Embryonic facial prominence (tissue), 1 donor: Measurements from ENCODE around the gene ZSWIM8.

Experiments
- DNase-seq: peaks from one replicate; pipeline ENCODE4 v3.0.0-alpha.2; 2016; ENCODE audit errors: extremely low spot score

ZSWIM8 gene

DNA sequence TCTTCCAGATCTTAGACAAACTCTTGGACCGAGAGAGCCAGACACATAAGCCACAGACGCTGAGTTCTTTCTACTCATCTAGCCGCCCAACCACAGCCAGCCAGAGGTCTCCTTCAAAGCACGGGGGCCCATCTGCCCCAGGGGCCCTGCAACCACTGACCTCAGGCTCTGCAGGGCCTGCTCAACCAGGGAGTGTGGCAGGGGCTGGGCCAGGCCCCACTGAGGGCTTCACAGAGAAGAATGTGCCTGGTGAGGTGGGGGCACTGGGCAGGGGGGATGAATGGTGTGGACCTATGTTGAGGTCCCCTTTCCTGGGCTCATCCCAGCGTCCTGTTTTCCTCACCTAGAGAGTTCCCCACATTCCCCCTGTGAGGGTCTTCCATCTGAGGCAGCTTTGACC, 11.4 kb downstream of the ZSWIM8 start:
- no peak for DNase-seq

DNA sequence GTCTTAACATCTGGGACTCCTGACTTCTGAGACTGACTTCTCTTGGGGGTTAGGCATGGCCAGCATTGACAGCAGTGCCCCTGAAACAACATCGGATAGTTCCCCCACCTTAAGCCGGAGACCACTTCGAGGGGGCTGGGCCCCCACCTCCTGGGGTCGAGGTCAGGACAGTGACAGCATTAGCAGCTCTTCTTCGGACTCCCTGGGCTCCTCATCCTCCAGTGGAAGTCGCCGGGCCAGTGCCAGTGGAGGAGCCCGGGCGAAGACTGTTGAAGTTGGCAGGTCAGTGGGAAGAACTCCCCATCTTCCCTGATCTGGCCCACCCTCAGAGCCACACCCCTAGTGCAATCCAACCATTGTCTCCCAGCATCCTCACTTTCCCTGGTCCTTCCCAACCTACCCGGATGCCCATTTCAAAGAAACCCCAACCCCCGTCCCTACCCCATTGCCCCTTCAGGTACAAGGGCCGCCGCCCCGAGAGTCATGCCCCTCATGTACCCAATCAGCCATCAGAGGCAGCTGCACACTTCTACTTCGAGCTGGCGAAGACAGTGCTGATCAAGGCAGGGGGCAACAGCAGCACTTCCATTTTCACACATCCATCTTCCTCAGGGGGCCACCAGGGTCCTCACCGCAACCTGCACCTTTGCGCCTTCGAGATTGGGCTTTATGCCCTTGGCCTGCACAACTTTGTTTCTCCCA, 12.1 kb downstream of the ZSWIM8 start:
- no peak for DNase-seq

DNA sequence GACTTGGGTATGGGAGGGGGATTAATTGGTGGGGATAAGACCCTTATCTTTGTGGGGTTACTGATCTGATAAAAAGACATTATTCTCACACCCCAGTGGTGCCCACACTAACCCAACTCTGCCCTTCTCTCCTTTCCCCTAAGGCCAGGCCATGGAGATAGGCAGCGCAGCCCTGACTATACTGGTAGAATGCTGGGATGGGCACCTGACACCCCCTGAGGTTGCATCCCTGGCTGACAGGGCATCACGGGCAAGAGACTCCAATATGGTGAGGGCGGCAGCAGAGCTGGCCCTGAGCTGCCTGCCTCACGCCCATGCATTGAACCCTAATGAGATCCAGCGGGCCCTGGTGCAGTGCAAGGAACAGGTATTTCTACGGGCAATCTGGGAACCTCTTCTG, 12.7 kb downstream of the ZSWIM8 start:
- no peak for DNase-seq

DNA sequence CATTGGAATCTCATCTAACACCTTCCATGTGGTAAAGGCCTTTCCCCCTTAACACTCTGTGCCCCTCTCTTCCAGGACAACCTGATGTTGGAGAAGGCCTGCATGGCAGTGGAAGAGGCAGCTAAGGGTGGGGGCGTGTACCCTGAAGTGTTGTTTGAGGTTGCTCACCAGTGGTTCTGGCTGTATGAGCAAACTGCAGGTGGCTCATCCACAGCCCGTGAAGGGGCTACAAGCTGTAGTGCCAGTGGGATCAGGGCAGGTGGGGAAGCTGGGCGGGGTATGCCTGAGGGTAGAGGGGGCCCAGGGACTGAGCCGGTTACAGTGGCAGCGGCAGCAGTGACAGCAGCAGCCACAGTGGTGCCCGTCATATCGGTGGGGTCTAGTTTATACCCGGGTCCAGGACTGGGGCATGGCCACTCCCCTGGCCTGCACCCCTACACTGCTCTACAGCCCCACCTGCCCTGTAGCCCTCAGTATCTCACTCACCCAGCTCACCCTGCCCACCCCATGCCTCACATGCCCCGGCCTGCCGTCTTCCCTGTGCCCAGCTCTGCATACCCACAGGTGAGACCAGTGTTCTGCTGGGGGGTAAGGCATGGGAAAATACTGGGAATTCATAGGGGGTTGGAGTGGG, 13.6 kb downstream of the ZSWIM8 start:
- DNase-seq: no peak

DNA sequence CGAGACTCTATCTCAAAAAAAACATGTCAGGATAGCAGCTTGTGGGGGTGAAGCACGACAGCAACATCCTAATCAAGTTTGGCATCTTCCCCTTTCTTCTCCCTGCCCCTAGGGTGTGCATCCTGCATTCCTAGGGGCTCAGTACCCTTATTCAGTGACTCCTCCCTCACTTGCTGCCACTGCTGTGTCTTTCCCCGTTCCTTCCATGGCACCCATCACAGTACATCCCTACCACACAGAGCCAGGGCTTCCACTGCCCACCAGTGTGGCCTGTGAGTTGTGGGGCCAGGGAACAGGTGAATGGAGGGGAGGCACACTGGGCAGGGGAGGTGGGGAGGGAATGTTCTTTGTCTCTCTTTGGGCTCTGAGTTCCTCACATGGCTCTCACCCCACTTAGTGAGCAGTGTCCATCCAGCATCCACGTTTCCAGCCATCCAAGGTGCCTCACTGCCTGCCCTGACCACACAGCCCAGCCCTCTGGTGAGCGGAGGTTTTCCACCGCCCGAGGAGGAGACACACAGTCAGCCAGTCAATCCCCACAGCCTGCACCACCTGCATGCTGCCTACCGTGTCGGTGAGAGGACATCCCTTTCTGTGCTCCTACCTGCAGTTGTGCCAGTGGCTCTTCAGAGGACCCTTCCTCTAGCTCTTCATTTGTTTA, 14.6 kb downstream of the ZSWIM8 start:
- DNase-seq: no peak

DNA sequence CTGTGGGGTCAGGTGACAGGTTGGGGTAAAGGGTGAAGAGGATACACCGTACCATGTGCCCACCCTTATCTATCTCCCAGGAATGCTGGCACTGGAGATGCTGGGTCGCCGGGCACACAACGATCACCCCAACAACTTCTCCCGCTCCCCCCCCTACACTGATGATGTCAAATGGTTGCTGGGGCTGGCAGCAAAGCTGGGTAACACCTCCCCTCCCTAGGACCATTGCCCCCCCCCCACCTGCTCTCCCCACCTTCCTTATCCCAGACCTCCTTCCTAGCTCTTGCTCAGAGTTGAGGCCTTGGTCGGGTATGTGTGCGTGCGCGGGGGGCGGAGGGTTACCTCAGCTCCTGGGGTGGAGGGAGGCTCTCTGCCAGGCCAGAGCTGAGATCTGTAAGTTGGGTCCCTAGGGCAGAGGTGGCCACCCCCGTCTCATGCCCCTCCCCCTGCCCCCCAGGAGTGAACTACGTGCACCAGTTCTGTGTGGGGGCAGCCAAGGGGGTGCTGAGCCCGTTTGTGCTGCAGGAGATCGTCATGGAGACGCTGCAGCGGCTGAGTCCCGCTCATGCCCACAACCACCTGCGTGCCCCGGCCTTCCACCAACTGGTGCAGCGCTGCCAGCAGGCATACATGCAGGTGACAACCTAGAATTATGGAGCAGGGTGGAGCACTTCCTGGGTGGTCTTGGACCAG, 15.3 kb downstream of the ZSWIM8 start:
- no peak for DNase-seq

DNA sequence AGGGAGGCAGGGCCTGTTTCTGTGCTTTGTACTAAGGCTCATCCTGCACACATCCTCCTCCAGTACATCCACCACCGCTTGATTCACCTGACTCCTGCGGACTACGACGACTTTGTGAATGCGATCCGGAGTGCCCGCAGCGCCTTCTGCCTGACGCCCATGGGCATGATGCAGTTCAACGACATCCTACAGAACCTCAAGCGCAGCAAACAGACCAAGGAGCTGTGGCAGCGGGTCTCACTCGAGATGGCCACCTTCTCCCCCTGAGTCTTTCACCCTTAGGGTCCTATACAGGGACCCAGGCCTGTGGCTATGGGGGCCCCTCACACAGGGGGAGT, 15.8 kb downstream of the ZSWIM8 start:
- DNase-seq: no peak

DNA sequence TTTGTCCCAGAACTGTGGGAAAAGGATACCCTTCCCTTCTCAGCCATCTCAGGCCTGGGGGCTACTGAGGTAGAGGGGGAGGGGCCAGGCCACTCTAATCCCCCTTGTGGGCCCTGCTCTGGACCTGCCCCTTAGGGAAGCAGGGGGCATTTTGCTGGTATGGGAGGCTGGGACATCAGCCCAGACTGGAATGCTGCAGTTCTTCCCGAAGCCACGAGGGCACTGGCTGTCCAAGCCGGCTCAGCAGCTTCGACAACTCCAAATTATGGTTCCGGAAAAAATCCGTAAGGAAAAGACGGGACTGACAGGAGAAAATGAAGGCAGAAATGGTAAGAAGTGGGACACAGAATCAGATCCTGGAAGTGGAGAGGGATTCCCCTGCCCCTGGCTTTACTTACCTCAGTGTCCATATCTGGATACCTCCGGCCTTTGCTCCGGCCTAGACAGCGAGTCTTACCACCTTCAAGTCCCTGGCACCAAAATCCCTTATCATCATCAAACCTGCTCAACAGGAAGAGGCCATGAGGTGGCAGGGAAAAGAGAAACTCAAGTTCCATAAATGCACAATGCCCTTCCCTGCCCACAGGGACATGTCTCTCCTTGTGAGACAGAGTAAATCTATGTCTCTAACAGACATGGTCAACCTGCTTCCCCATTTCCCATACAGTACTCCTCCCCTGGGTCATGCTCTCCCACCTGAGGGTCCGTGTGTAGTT, 17.0 kb downstream of the ZSWIM8 start:
- DNase-seq: no peak

DNA sequence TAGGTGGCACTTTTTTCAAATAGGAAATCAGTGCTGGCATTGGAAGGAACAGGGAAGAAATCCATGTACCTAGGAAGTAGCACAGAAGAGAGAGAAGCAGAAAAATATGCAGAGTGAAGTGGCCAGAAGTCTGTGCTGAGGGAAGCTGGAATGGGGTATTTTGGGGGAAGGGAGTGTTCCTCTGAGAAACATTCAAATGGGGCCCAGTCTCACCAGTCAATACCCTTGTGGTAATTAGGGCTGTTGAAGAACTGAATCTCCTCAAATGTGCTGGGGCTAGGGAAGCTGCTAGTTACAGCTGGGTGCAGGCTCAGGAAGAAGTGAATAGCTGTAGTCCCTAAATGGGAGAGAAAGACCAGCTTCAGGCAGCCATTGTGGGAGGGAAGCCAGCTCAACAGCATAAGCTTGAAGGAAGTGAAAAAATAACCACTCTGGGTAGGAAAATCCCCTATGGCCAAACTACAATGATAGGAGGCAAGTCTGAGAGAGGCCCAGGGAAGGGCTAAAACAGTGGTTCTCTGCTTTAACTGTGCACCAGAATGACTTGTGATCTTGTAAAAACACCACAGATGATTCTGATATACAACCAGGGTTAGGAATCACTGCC, 18.4 kb downstream of the ZSWIM8 start:
- DNase-seq: no peak

DNA sequence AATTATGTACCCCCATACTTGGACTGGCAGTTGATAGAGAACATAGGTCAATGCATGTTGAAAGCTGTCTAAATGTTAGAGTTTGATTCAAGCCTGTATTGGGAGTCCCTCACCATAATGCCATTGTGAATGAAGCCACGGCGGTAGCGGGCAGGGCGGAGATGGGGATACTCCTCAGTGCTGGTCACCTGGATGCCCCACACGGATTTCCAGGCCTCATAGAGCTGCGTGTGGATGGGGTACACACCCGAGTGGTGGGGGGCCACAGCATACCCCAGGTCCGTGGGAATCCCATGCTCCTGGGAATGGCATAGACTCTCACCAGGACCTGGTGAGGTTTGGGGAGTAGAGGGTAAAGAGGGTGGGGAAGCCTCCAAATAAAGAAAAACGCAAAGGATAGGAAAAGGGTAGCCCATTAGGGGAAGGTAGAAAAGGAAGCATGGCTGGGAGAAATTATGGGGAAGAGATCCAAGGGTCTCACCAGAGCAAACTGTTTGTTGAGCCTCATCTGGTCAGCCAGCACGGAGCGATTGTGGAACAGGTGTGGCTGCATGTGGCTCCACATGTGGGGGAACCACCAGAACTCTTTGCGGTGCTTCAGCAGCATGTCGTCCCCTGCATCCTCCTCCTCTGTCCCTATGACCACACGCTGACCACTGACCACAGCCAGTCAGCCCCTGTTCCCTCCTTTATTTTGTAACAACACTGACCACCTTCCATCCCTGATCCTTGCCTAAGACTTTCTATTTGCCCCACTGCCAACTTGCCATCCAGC, 21.0 kb downstream of the ZSWIM8 start:
- no peak for DNase-seq

DNA sequence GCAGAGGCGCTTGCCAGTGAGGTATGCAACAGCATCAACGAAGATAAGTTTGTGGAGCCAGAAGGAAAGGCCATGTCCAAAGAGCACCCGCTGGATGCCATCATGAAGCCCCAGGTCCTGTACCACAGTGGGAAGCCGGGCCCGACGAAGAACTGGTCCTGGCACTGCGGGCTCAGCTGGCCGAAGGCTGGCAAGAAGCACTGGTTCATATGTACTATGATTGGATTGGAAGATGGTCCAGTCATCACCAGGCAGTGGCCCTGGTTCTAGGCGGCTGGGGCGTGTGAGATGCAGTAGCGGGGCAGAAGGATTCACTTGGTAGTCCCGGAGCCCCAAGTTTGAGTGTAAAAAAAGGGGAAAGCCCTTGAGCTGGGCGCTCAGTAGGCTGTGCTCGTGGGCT, 22.1 kb downstream of the ZSWIM8 start:
- DNase-seq: no peak

DNA sequence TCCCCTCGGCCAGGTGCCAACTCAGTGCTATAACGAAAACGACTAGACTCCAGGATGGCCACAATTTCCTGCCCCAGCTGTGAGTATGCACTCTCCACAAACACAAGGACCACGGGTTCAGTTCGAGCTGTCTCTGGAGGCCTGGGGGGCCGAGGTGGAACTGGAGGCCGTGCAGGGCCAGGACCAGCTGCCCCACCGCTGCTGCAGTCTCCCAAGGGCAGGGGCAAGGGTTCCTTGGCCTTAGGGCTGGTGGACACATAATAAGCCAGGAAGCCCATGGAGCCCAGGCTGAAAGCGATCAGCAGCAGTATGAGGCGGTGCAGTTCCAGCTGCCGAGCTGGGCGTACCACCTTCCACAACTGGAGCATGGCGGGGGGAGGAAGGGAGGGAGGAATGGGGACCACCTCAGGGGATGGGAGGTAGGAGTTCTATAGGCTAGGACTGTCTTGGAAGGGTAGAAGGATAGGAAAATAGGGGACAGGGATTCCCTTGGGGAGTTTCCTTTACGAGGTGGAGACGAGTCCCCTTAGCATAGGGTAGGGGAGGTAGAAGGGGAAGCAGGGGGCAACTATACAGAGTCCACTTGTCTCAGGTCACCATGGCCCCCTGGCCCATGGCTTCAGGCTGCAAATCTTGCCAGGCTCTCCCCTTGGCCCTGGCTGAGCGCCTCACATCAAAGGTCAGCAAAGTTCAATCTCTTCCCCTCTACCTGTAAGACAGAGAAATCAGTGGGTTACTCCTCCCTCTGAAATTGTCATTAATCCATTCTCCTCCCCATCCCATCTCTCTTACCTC, 22.8 kb downstream of the ZSWIM8 start:
- DNase-seq: no peak

DNA sequence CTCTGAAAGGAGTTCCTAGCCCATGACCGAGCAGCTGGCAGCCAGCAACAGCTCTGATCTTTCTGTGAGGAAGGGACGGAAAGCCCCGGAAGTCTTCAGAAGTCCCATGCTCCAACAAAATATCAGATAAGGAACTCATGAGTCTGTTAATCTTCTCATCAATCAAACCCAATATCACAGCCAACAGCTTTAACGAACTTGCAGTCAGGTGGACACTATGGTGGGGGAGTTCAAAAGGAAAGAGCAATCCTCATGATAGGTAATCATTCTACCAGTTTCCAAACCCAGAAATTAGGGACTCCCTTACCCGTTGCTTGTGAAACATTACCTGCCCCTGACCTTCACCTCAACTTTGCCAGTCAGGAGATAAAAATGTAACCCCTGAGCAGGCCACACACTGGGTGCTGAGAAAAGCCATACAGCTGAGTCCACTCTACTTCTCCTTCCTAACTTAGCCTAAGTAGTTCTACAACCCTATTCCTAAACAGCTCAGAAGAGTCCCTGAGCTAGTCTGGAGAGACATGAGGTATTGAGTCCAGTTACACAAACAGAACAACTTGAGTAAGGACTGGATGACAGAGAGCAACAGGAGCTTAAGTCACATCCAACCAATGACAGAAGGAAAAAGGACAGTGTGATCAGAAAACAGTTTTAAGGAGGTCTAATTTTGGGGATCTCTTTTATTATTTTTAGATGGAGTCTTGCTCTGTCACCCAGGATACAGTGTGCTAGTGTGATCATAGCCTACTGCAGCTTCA, 23.8 kb downstream of the ZSWIM8 start:
- DNase-seq: no peak

DNA sequence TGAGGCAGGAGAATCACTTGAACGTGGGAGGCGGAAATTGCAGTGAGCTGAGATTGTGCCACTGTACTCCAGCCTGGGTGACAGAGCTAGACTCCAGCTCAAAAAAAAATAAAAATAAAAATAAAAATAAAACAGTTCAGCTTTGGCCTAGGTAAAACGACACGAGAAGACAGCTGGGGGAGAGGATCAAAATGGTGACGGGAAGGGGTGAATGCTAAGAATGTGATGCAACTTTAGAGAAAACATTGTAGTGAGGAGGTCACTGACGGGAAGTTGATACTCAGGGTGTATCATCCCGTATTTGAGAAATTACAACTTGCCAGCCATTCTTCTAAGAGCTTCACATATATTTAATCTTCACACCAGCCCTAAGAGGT, 24.9 kb downstream of the ZSWIM8 start:
- no peak for DNase-seq

DNA sequence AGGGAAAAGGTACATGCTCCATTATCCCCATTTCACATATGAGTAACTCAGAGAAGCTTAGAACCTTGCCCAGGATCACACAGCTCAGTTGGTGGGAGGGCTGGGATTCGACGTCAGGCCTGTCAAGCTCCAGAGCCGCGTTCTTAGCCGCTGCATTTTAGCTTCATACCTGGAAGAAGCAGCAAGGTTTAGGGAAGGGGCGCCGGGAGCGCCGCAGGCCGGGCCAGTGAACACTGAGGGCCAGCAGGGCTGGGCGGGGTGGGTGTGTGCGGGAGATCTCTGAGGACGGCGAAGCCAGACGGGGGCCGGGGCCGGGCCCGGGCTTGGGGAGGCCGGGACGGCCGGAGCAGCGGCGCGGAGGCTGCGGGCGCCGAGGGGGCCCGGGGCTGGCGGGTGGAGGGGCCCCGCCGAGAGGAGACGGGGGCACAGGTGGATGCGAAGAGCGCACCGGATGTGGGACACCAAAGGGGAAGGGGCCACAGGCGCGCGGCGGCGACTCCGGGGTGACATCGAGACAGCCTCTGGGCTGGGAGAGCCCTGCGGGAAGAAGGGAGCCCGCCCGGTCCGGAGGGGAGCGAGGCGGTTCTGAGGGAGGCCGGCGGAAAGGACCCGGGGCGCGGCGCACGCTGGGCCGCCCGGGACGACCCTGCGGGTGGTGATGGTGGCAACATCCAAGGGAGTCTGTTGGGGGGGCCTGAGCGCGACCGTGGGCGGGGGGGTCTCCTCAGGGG, 25.5 kb downstream of the ZSWIM8 start:
- DNase-seq: no peak

DNA sequence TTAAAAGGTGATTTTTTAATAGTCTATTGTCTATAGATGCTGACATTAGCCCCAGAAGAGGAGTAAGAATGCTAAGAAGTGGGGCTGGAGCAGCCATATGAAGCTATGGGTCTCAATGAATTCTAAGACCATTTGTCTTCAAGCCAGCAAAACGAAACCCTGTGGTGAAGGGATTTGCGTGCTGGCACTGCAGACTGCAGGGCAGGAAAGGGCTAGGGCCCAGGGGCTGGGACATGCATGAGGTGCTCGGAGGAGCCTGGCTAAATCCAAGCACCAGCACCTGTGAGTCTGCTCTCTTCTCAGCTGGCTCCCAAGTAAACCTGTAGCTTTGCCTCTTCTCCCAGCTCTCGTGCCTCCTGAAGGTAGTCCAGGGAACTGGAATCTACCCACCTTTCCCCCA, 27.3 kb downstream of the ZSWIM8 start:
- no peak for DNase-seq

DNA sequence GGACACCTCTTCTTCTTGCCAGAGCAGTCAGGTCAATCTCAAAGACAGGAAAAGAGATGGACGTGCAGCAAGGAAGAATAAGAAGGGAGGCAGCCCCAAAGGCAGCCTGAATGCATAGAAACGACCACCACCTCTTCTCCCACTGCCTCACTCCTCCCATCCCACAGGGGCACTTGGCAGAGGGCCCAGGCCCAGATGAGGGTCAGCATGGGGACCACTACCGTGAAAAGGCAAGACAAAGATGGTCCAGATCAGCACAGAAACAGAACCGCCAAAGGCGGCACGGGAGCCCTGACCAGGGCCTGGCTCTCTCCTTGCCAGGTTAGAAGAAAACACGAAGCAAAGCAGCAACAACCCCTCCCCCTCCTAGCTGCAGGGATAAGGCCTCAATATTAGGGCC, 27.9 kb downstream of the ZSWIM8 start:
- no peak for DNase-seq

DNA sequence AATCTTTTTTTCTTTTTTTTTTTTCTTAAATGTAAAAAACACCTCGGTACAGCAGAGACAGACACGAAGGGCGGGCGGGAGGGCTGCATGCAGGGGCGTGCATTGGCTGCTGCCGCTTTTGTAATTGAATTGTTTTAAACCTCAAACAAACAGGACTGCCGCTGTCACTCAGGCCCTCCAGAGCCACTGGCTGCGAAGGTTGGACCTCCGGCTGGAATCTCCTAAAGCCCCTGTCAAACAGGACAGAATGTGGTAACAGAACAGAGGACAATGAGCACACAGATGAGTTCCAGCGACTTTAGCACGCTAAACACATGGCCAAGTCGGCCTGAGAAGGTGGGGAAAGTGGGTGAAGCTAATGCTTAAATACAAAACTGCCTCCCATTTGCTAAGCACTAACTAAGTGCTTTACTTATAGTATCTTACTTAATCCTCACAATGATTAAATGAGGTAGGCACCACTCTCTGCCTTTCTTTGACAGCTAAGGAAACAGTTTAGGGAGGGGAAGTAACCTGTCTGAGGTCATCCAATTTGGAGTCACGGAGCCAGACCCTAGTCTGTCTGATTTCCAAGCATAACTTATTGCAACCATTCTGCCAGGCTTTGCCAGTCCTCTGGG, 29.0 kb downstream of the ZSWIM8 start:
- no peak for DNase-seq
